ENCODE results near the gene CFC1.
"Not testable (repeated sequence)": the region's sequence is repeated elsewhere in the genome, so short reads cannot be mapped to it uniquely, and the experiment has no call there.

Gene CFC1

DNA sequence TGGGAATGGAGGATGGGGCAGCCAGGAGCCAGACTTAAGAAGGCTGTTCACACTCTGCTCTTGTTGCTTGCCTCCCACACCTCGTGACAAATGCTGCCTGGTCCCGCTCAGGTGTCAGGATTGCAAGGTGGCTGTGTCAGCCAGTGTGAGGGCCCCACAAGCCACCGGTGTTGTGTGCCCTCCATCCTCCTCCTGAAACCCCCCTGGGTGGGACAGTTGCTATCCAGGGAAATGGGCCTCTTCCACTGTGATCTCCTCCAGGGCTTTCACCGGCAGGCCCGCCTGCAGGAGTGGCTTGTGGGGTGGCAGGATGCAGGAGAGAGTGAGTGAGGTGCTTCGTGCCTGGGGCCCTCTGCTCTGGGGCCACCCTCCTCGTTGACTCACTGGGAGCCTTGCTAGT is 16.4 kb downstream of the CFC1 start:
- DNase-seq = not testable (repeated sequence)

DNA sequence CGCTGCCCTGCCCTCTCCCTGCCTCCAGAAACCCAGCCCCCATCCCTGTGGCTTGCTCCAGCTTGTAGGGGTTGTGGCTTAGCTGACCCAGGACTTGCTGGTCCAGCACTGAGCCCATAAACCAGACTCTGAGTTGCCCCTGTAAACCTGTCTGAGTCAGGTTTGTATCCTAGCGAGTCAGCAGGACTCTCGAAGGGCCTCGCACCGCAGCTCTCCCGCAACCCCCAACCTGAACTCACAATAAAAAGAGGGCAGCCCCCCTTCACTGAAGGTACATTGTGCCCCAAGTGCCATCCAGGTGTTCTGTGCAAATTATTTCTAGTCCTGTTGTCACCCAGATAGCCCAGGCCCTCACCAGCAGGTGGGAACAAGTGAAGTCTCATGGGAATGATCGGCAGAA is 17.9 kb downstream of the CFC1 start:
- DNase-seq = not testable (repeated sequence)

DNA sequence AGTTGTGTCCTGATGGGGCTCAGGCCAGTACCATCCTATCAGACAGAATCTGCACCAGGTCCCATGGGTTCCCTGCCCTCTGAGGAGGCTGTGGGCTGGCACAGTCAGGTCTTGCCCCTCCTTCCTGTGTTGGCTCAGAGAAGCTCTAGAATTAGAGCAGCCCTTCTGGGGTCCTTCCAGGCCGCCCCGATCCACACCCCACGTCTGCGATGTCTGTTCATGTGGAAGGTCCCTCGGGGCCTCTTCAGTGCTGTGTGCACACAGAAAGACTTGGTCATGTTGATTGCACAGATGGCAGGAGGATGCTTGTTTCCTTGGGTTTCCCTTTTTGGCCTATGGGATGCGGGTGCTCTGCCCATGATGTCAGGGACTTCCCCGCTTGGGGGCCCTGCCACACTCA is 20.3 kb downstream of the CFC1 start:
- DNase-seq = not testable (repeated sequence)

DNA sequence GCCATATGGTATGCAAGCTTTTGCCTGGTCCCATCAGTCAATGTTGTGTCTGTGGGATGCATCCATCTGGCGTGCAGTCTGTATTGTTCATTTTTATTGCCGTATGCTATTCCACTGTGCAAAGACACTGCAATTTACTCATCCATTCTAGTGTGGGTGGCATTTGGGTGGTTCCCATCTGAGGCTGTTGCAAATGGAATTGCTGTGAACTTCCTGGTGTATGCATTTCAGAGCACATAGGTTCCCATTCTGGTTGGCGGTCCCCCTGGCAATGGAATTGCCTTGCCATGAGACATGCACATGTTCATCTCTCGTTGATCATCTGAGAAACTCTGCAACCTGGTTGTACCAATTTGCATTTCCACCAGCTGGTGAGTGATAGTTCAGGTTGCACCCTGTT is 21.8 kb downstream of the CFC1 start:
- DNase-seq = not testable (repeated sequence)

DNA sequence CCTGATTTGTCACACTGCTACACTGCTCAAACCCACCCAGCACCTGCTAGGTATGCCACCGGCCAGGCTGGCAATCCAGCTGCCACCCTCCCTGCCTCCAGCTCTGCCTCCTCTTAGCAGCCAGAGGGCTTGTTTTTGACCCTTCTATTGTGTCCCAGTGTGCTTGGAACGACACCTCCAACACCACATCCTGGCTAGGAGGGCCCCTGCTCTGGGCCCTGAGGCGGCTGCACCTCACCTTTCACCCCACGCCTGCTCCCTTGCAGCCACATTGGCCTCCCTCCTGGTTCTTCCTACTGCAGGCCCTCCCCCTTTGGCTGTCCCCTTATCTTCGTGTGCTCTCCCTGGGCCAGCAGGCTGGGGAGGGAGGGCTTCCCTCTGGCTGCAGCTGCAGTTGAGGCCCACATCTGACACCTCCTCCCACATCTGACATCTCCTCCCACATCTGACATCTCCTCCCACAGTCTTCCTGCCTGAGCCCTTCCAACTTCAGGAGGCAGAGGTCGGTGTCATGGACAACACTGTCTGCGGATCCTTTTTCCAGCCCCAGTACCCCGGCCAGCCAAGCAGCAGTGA is 23.1 kb downstream of the CFC1 start:
- DNase-seq = not testable (repeated sequence)

DNA sequence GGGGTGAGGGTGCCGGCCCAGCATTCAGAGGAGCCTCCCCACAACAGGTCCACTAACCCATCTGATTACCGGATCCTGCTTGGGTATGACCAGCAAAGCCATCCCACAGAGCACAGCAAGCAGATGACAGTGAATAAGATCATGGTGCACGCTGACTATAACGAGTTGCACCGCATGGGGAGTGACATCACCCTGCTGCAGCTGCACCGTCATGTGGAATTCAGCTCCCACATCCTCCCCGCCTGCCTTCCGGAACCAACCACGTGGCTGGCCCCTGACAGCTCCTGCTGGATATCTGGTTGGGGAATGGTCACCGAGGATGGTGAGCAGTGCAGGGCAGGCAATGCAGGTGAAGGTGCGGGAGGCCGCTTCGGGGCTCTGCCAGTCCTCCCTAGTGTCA is 25.1 kb downstream of the CFC1 start:
- not testable (repeated sequence) for DNase-seq

DNA sequence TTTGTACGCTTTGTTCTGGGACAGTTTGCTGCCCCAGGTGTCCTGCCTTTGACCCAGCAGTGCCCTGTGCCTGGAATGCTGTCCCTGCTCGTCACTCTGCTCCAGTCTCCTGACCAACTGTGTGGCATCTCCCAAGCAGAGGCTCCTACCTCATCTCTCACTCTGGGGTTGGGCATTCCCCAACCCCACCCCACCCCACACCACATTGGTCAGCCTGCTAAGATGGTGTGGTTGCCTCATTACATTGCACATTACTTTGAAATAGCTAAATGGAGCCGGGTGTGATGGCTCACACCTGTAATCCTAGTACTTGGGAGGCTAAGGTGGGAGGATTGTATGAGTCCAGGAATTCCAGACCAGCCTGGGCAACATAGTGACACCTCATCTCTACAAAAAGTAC is 27.4 kb downstream of the CFC1 start:
- DNase-seq = not testable (repeated sequence)

DNA sequence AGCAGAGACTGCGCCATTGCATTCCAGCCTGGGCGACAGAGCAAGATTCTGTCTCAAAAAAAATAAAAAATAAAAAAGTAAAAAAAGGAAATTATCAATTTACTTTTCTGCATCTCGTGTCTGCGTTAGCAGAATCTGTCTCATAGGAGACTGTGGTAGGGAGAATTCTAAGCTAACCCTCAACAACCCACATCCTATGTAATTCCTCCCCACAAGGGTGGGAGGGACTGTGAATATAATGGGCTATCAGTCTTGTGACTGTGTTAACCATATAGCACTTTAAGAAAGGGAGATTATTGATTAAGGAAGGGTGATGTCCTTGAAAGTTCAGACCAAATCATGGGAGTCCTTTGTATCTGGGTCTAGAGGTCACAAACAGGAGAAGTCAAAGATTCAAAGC is 33.2 kb downstream of the CFC1 start:
- DNase-seq = not testable (repeated sequence)

DNA sequence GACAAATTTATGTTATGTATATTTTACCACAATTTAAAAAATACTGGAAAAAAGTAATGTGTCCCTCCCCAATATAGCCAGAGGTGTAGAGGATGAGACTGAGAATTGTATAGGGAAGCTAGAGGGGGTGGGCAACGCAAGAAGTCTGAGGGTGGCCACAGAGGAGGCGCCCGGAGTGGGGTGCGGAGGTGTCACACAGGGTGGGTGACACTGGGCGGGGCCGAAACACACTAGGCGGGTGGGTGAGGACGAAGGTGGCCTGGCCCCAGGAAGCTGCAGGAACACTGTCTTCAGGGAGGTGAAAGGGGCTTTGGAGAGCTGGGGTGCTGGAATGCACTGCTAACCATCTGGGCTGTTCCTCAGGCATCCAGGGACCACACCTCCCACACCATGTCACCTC is 42.9 kb downstream of the CFC1 start:
- DNase-seq = not testable (repeated sequence)

DNA sequence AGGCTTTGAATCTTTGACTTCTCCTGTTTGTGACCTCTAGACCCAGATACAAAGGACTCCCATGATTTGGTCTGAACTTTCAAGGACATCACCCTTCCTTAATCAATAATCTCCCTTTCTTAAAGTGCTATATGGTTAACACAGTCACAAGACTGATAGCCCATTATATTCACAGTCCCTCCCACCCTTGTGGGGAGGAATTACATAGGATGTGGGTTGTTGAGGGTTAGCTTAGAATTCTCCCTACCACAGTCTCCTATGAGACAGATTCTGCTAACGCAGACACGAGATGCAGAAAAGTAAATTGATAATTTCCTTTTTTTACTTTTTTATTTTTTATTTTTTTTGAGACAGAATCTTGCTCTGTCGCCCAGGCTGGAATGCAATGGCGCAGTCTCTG is 45.2 kb downstream of the CFC1 start:
- DNase-seq = not testable (repeated sequence)

DNA sequence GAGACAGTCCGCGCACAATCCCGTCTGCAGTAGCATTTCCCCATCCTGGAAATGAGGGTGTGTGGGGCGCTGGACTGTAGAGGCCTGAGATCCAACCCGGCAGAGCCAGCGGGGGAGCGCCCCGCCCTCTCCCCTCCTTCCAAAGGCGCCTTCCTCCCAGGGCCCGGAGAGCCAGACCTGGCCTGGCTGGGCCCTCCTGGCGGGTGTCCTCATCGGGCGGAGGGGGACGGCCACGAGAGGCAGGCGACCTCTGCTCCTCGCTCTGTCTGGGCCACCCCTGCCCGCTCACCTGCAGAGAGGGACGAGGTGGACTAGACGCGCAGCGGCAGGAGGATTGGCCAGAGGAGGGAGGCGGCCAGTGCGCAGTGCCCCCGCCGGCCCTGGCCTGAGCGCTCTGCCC is 49.9 kb downstream of the CFC1 start:
- not testable (repeated sequence) for DNase-seq

DNA sequence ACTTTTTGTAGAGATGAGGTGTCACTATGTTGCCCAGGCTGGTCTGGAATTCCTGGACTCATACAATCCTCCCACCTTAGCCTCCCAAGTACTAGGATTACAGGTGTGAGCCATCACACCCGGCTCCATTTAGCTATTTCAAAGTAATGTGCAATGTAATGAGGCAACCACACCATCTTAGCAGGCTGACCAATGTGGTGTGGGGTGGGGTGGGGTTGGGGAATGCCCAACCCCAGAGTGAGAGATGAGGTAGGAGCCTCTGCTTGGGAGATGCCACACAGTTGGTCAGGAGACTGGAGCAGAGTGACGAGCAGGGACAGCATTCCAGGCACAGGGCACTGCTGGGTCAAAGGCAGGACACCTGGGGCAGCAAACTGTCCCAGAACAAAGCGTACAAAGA is 51.0 kb downstream of the CFC1 start:
- not testable (repeated sequence) for DNase-seq

DNA sequence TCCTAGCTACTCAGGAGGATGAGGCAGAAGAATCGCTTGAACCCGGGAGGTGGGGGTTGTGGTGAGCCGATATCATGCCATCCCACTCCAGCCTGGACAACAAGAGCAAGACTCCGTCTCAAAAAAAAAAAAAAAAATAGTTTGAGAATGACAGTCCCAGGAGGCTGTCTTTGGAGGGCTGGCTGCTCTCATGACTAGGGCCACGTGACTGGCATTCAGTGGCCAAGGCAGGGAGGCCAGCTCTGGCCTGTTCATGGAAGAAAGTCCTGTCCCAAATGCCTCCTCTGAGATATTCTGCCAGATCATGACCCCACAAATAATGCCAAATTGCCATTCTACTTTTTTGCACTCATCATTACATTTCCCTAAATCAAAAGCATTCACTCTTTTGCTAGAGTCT is 54.4 kb downstream of the CFC1 start:
- DNase-seq = not testable (repeated sequence)

DNA sequence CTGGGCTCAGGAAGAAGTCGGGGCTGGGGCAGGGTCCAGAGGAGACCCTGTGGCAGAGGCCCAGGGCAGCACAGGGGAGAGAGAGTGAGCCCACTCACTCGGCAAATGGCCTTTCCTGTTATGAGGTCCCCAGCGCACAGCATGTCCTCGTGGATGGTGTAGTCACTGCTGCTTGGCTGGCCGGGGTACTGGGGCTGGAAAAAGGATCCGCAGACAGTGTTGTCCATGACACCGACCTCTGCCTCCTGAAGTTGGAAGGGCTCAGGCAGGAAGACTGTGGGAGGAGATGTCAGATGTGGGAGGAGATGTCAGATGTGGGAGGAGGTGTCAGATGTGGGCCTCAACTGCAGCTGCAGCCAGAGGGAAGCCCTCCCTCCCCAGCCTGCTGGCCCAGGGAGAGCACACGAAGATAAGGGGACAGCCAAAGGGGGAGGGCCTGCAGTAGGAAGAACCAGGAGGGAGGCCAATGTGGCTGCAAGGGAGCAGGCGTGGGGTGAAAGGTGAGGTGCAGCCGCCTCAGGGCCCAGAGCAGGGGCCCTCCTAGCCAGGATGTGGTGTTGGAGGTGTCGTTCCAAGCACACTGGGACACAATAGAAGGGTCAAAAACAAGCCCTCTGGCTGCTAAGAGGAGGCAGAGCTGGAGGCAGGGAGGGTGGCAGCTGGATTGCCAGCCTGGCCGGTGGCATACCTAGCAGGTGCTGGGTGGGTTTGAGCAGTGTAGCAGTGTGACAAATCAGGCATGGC is 55.4 kb downstream of the CFC1 start:
- not testable (repeated sequence) for DNase-seq

DNA sequence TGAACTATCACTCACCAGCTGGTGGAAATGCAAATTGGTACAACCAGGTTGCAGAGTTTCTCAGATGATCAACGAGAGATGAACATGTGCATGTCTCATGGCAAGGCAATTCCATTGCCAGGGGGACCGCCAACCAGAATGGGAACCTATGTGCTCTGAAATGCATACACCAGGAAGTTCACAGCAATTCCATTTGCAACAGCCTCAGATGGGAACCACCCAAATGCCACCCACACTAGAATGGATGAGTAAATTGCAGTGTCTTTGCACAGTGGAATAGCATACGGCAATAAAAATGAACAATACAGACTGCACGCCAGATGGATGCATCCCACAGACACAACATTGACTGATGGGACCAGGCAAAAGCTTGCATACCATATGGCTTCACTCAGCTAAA is 56.6 kb downstream of the CFC1 start:
- not testable (repeated sequence) for DNase-seq

Measured in stimulated activated naive CD4-positive, alpha-beta T cell (primary cell).